Inflammatory macrophage treated with lipopolysaccharide for 4 hours (primary cell): Measurements from ENCODE around the gene GPR32.
"Not testable (repeated sequence)": the region's sequence is repeated elsewhere in the genome, so short reads cannot be mapped to it uniquely, and the experiment has no call there.

Experiments
- DNase-seq: peaks from one replicate; pipeline ENCODE4 v3.0.0-alpha.2; 2020

Gene GPR32

DNA sequence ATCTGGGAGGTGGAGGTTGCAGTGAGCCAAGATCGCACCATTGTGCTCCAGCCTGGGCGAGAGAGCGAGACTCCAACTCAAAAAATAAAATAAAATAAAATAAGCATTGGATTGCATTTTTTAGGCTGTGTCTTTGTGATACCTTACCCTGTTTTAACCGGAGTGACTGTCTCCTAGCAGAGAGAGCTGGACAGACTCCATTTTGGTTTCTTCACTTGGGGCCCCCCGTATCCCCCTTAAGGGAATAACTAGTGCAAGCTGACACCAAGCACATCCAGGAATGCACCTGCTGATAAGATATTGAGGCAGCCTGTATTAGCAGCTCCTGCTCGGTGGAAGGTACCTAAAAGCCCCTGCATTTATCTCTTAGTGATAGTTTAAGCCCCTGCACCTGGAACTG is 20.8 kb upstream of the GPR32 start:
- no peak for DNase-seq

DNA sequence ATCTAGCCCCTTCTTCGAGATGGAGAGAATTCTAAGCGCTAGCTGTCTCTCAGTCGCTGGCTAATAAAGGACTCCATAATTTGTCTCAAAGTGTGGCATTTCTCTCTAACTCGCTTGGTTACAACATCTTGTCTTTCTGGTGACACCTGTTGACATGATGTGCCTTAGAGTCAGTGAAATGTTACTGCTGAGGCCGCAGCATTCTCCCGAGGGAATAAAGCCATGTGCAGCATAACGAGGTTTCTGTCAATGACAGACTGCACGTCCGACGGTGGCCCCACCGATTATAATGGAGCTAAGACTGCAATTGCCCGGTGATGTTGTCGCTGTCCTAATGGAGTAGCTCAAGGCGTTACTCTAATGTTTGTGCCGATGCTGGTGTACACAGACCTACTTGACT is 20.3 kb upstream of the GPR32 start:
- no peak for DNase-seq

DNA sequence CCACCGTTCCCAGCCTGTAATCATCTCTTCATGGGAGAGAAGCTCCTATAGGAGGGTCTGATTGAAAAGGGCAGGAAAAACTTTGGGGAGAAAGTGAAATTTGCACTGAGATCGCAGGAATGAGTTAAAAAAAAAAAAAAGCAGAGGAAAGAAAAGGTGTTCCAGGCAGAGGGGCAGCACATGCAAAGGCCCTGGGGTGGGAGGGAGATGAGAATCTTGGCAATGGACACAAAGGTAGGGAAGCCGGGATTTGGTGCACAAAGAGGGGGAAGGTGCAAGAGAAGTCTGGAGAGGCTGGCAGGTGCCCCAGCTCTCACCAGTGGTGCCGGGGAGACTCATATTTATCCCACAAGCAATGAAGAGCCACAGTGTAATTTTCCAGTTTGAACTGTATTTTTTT is 16.4 kb upstream of the GPR32 start:
- DNase-seq, result no peak

DNA sequence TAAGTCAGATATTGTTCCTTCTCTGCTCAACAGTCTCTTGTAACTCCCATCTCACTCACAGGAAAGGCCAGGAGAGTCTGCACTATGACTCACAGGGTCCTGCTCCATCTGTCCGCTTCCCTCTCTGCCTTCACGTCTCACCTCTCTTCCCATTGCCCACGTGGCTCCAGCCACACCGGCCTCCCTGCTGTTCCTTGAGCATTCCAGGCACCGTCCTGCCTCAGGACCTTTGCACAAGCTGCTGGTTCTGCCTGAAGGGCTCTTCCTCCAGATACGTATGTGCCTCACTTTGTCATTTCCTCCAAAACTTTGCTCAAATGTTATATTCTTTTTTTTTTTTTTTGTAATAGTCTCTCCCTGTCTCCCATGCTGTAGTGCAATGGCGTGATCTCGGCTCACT is 14.0 kb upstream of the GPR32 start:
- DNase-seq, result not testable (repeated sequence)

DNA sequence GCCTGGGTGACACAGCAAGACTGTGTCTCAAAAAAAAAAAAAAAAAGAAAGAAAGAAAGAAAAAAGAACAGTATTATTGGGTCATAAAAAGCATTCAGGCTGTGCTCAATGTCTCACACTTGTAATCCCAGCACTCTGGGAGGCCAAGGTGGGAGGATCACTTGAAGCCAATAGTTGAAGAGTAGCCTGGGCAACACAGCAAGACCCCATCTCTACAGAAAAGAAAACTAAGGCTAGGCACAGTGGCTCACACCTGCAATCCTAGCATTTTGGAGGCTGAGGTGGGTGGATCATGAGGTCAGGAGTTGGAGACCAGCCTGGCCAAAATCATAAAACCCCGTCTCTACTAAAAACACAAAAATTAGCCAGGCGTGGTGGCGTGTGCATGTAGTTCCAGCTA is 12.6 kb upstream of the GPR32 start:
- not testable (repeated sequence) for DNase-seq

DNA sequence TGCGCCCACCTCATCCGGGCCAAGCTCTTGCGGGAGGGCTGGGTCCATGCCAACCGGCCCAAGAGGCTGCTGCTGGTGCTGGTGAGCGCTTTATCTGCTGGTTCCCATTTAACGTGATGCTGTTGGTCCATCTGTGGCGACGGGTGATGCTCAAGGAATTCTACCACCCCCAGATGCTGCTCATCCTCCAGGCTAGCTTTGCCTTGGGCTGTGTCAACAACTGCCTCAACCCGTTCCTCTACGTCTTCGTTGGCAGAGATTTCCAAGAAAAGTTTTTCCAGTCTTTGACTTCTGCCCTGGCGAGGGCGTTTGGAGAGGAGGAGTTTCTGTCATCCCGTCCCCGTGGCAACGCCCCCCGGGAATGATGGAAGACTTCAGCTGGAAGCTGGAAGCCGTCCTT is 11.2 kb upstream of the GPR32 start:
- DNase-seq, result not testable (repeated sequence)

DNA sequence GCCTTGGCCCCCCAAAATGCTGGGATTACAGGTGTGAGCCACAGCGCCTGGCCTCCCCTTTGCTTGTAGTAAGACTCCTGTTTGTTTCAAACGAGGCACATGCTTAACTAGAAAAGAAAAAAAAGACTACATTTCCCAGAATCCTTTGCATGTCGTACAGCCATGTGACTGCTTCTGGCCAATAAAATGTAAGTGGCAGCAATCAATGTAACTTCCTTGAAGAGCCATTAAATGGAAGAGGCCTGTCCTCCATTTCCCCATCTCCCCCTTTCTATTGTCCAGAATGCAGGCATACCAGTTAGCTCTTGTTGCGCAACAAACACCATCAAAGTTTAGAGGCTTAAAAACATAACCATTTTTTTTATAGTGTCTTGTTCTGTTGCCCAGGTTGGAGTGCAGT is 10.4 kb upstream of the GPR32 start:
- peak; percentile 7 for DNase-seq

DNA sequence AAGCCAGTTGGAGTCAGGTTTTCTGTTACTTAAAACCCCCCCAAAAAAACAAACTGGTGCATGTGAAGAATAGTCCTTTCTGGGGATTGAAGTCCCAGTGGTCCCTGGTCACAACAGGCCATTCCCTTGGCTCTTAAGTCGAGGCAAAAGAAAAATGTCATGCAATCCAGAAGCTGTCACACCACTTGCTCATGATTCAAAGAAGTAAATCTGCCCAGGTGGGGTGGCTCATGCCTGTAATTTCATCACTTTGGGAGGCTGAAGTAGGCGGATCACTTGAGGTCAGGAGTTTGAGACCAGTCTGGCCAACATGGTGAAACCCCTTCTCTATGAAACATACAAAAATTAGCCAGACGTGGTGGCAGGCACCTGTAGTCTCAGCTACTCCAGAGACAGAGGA is 8.8 kb upstream of the GPR32 start:
- not testable (repeated sequence) for DNase-seq

DNA sequence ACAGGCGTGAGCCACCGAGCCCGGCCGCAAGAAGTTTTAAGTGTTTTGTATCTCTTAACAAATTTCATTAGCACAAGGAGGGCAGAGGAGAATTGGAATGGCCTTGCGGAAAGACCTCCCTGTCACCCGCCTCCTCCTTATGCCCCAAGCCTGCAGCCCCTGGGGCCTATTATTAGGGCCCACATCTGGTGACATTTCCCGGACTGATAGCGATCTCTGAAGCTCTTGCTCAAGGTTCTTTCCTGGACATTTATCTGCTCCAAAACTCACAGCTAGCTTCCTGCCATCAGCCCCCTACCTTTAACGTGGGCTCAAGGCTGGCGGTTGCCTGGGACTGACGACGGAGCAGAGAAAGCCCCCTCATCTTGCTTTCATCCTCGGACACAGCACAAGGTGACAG is 6.7 kb upstream of the GPR32 start:
- not testable (repeated sequence) for DNase-seq

DNA sequence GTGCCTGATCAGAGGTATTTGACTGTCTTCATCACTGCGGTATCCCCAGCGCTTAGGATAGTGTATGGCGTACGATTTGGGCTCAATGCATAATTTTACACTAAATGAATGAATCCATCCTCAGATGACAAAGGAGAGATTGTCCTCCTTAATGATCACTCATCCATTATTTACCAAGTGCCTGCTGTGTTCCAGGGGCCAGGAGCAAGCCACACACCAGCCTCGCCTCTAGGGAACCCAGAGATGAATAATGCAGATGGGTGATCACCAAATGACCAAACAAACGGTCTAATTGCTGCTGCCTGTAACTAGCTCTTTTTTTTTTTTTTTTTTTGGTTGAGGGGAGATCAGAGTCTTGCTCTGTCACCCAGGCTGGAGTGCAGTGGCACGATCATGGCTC is 5.9 kb upstream of the GPR32 start:
- no peak for DNase-seq

DNA sequence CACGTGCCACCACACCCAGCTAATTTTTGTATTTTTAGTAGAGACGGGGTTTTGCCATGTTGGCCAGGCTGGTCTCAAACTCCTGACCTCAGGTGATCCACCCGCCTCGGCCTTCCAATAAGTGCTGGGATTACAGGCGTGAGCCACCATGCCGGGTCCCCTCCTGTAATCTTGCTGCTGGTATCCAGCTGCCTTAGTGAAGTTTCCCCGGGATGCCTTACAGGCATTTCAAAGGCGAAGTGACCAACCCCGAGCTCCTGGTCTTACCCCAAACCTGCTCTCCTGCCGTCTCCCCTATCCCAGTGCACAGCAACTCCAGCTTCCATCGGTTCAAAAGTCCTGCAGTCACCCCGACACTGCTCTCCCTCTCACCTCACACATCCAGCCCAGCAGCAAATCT is 3.5 kb upstream of the GPR32 start:
- DNase-seq, result not testable (repeated sequence)

DNA sequence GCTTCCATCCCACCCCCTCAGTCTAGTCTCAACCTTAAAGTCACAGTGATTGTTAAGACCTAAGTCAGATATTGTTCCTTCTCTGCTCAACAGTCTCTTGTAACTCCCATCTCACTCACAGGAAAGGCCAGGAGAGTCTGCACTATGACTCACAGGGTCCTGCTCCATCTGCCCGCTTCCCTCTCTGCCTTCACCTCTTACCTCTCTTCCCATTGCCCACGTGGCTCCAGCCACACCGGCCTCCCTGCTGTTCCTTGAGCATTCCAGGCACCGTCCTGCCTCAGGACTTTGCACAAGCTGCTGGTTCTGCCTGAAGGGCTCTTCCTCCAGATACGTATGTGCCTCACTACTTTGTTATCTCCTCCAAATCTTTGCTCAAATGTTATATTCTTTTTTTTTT is 3.0 kb upstream of the GPR32 start:
- not testable (repeated sequence) for DNase-seq

DNA sequence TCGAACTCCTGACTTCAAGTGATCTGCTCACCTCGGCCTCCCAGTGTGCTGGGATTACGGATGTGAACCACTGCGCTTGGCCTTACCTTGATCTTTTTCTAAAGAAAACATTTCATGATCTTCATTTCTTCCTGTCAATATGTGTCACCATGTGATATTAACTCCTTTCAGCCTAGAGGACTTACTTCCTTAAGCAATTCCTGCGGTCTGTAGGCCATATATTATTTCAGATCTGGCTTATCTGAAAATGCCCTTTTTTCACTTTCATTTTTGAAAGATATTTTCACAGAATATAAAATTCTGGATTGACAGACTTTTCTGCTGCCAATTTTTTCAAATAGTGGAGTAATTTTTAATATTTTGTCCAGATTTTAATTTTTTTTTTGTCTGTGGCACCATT is 2.0 kb upstream of the GPR32 start:
- DNase-seq, result no peak

DNA sequence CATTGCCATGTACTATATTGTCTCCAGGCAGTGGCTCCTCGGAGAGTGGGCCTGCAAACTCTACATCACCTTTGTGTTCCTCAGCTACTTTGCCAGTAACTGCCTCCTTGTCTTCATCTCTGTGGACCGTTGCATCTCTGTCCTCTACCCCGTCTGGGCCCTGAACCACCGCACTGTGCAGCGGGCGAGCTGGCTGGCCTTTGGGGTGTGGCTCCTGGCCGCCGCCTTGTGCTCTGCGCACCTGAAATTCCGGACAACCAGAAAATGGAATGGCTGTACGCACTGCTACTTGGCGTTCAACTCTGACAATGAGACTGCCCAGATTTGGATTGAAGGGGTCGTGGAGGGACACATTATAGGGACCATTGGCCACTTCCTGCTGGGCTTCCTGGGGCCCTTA is 624 bp downstream of the GPR32 start:
- no peak for DNase-seq

DNA sequence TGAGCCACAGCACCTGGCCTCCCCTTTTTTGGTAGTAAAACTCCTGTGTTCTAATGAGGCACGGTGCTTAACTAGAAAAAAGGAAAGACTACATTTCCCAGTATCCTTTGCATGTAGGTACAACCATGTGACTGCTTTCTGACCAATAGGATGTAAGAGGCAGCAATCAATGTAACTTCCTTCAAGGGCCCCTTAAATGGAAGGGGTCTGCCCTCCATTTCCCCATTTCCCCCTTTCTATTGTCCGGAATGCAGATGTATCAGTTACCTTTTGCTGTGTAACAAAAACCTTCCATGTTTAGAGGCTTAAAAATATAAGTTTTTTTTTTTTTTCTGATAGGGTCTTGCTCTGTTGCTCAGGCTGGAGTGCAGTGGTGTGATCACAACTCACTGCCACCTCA is 2.2 kb downstream of the GPR32 start:
- peak; percentile 10 for DNase-seq

DNA sequence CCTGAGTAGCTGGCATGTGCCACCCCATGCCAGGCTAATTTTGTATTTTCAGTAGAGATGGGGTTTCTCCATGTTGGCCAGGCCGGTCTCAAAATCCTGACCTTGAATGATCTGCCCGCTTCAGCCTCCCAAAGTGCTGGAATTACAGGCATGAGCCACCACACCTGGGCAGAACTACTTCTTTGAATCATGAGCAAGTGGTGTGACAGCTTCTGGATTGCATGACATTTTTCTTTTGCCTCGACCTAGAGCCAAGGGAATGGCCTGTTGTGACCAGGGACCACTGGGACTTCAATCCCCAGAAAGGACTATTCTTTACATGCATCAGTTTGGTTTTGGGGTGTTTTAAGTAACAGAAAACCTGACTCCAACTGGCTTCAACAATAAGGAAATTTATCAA is 2.6 kb downstream of the GPR32 start:
- DNase-seq, result not testable (repeated sequence)

DNA sequence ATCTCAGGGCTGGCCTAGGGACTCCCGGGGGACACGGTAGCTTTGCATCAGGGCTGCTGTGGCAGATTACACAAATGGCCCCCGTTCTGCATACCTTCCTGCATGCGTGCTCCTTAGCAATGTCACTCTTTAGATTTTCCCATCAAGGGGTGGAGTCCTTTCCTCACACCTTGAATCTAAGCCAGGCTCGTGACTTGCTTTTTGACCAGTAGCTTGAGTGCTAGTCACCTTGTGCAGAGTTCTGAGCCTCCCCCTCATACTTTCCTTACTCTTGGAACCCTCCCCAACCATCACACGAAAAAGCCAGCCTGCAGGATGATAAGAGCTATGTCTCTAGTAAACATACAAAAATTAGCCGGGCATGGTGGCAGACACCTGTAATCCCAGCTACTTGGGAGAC is 3.2 kb downstream of the GPR32 start:
- DNase-seq, result not testable (repeated sequence)

DNA sequence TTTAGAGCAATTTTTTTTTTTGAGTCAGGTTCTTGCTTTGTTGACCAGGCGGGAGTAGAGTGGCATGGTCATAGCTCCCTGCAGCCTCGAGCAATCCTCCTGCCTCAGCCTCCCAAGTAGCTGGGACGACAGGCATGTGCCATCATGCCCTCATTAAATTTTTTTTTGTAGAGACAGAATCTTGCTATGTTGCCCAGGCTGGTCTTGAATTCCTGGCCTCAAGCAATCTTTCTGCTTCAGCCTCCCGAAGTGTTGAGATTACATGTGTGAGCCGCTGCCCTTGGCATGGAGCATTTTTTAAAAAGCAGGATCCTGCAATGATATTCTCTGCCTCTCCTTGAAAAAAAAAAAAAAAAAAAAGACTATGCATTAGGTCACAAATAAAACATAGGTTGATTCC is 5.9 kb downstream of the GPR32 start:
- DNase-seq, result no peak

DNA sequence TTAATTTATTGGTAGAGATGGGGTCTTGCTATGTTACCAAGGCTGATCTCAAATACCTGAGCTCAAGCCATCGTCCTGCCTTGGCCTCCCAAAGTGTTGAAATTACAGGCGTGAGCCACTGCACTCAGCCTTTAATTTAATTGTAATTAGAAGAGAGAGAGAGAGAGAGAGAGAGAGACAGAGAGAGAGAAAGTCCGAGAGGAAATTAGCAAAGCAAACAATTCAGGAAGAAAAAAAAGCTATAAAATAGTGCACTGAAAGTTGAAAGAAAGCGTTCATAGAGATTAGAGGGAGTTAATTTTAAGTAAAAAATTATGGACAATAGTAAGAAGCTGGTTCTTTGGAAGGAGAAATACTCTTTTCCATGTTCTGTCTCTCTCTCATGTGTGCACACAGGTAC is 7.0 kb downstream of the GPR32 start:
- DNase-seq, result no peak

DNA sequence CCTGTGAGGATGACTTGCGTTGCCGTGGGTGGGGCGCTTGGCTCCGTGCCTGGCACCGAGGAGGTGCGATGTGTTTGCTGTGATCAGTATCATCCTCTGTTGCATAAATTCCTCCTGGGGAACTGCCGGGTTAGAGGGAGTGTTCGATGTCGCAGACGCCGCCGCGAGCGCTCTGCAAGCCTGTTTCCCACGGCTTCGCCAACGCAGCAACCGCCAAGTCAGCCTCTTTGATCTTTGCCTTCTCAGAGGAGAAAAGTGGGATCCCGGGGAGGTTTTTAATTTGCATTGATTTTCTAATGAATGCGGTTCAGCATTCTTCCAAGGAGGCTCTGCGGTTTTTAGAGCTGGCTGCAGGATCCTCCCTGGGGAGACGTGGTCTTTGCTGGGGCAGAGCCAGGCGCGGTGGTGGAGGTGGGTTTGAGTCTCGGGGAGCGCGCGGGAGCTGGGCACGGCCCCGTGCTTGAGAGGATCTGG is 7.6 kb downstream of the GPR32 start:
- DNase-seq, result peak; percentile 32

DNA sequence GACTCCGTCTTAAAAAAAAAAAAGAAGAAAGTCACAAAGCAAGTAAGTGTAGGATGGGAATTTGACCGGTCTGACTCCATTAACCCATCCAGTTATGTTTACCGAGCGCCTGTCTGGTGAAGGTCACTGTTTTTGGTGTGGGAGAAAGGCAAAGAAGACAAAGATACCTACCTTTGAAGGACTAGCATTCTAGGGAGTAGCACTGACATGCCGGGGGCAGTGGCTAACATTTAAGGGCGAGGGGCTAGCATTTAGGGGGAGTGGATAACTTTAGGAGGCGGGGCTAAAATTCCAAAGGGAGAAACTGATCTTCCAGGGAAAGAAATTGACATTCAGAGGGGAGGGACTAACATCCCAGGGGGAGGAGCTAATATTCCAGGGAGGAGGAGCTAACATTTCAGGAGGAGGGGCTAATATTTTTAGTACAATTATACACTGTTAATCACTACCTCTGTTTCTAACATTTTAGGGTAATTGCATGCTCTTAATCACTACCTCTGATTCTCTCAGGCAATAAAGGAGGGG is 8.7 kb downstream of the GPR32 start:
- DNase-seq, result no peak

DNA sequence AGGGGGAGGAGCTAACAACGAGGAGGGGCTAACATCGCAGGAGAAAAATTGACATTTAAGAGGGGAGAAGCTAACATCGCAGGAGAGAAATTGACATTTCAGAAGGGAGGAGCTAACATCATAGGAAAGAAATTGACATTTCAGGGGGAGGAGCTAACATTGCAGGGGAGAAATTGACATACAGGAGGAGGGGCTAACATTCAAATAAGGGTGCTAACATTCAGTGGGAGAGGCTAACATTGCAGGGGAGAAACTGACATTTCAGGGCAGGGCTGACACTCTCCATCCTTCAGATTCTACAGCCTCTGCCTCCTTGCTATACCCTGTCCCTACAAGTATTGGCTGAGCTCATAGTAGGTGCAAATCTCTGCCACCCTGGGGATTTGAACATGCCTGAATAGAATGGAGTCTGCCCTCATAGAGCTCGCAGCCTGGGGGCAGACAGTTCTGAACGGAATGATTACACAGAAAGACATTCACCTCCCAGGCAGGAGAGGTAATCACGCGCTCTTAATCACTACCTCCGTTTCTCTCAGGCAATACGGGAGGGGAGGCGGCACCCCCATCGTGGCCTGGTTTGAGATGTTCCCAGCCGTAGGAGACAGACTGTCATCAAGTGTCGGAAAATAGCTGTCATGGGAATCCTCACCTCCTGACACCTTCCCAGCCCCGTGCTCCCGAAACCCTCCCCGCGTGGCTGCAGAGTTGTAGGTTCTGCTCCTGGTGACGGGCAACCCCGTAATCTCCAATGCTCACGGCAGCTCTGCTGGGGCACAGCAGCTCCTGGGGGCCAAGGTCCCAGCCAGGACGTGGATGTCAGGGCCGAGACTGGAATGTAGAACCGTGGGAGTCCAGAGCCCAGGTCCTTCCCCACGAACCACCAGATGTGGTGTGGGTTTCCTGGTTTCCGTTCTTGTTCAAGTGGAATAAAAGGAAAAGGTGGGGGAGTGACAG is 9.5 kb downstream of the GPR32 start:
- no peak for DNase-seq

DNA sequence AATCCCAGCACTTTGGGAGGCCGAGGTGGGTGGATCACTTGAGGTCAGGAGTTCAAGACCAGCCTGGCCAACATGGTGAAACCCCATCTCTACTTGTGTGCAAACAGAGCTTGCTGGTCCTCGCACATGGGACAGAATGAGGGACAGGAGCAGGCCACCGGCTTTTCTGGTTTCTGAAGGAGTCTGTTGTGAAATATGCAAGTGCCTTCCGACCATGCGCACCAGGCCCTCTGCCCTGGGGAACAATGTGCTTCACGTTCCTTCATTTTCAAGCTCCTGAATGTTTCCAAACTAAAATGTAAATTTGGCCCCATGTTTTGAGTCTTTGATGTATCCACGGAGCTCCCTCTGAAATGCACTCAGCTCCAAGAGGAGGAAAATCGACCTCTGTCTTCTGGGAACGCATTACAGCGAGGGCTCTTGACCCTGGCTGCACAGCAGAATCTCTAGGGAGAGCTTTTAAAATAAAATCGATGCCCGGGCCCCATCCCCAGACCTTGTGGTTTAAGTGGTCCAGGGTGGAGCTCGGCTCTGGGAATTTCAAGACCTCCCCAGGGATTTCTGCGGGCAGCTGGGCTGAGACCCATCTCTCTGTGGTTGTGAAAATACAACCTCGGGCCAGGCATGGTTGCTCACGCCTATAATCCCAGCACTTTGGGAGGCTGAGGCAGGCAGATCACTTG is 10.6 kb downstream of the GPR32 start:
- no peak for DNase-seq

DNA sequence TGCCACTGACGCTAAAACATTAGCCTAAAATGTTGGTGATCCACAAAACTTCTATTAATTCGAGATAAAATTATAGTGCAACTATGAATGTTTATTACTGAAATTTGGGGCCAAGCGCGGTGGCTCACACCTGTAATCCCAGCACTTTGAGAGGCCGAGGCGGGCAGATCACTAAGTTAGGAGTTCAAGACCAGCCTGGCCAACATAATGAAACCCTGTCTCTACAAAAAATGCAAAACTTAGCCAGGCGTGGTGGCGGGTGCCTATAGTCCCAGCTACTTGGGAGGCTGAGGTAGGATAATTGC is 13.5 kb downstream of the GPR32 start:
- DNase-seq, result not testable (repeated sequence)
